A673 (cell line): ENCODE measurements around the gene TMEM107. TPM values are rescaled to one million over a fixed set of nuclear protein-coding genes. Genes with fewer than 3 reads are reported as not detected.

Source experiments
- BruUV-seq: library from RNA; stranded (reverse); fragments of 400-500 nt; replicated peaks from 2 replicates; lab custom pipeline; 2021; lab: Mats Ljungman, UMichigan
- CTCF ChIA-PET: fragments of 300-600 bp; sonication (Branson Sonifier 250); formaldehyde crosslinking; loops from one replicate; lab custom pipeline; 2022; ENCODE audit warnings: antibody characterized with exemption; lab: Charles Lee
- POLR2A ChIA-PET: fragments of 300-600 bp; sonication (Branson Sonifier 250); formaldehyde crosslinking; loops from one replicate; lab custom pipeline; 2022; ENCODE audit warnings: antibody characterized with exemption; ENCODE audit not compliant: low non-redundant PET; lab: Charles Lee
- DNase-seq: peaks from one replicate; pipeline ENCODE4 v3.0.0-alpha.2; 2015; ENCODE audit warnings: low spot score
- H3K27ac ChIP-seq: fragments of 200-600 bp; sonication (generic); 2 replicates; pipeline ENCODE4 v1.5.1; 2016; ENCODE audit warnings: mixed run types, low read depth, mild to moderate bottlenecking, mixed read lengths, antibody characterized with exemption, low read length; ENCODE audit not compliant: poor library complexity, severe bottlenecking
- H3K27me3 ChIP-seq: fragments of 200-600 bp; sonication (generic); replicated peaks from 2 replicates; pipeline ENCODE4 v1.6.1; 2017; ENCODE audit warnings: mixed run types, low read depth, mild to moderate bottlenecking, mixed read lengths, antibody characterized with exemption, low read length; ENCODE audit not compliant: insufficient read depth, poor library complexity
- H3K36me3 ChIP-seq: fragments of 200-600 bp; sonication (generic); 2 replicates; pipeline ENCODE4 v1.6.1; 2016; ENCODE audit warnings: mixed run types, mild to moderate bottlenecking, mixed read lengths, antibody characterized with exemption, low read length; ENCODE audit not compliant: insufficient read depth, poor library complexity, severe bottlenecking
- H3K4me1 ChIP-seq: fragments of 200-600 bp; sonication (generic); 2 replicates; pipeline ENCODE4 v1.6.1; 2017; ENCODE audit warnings: mixed run types, mild to moderate bottlenecking, mixed read lengths, antibody characterized with exemption, low read length; ENCODE audit not compliant: insufficient read depth, poor library complexity, severe bottlenecking
- H3K4me3 ChIP-seq: fragments of 200-600 bp; sonication (generic); 2 replicates; pipeline ENCODE4 v1.5.1; 2016; ENCODE audit warnings: low read depth, mixed run types, mild to moderate bottlenecking, mixed read lengths, low read length; ENCODE audit not compliant: poor library complexity, severe bottlenecking
- H3K9me3 ChIP-seq: fragments of 200-600 bp; sonication (generic); 2 replicates; pipeline ENCODE4 v1.6.1; 2016; ENCODE audit warnings: mixed run types, low read depth, mild to moderate bottlenecking, mixed read lengths, antibody characterized with exemption, low read length; ENCODE audit not compliant: poor library complexity, severe bottlenecking
- EZH2 ChIP-seq: fragments of 200-600 bp; sonication (generic); IDR thresholded peaks from 2 replicates; pipeline ENCODE4 v1.6.1; 2017; ENCODE audit warnings: borderline replicate concordance, low read depth, mild to moderate bottlenecking, mixed read lengths, antibody characterized with exemption, low read length; ENCODE audit not compliant: poor library complexity, severe bottlenecking
- intact Hi-C: fragments of 100-400 bp; cut with micrococcal nuclease; formaldehyde crosslinking; loops from one replicate; pipeline ENCODE4 v1.10.0; 2022; ENCODE audit not compliant: unreplicated experiment
- total RNA-seq: library from RNA; stranded (reverse); gene quantifications from 2 replicates; pipeline ENCODE4 v1.2.3, GENCODE V29; 2021
- TF ChIP-seq, protein P1 (sequence below): fragments of 300-800, 200-600 bp; sonication (generic); conservative IDR thresholded peaks from 2 replicates; pipeline ENCODE4 v1.5.1; 2017; ENCODE audit warnings: low read depth, mild to moderate bottlenecking, antibody characterized with exemption, low read length, moderate library complexity, mixed read lengths

The TMEM107 gene
- total RNA-seq, 1 experiment from 2014 or later: 19.4 TPM

DNA sequence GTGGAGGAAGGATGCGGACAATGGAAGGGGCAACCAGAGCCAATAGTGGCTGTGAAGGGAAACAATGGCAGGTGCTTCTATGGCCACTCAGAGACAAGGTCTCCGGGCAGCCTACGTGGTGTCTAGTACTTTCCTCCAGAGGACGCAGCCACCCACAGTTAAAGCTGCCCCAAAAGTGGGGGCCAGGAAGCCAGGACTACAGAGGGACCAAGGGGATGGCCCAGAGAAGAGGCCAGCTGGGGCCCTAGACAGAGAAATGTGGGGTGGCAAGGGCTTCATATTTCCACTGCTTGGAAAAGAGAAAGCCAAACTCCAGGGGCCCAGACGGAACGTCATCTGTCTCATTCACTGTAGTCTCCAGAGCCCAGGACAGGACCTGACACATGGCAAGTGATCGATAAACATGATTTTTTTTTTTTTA lies 23.1 kb downstream of the TMEM107 start:
- no TSS peak for BruUV-seq
- no peak overlapping the region for H3K4me3 ChIP-seq
- CTCF ChIA-PET: no interaction called here
- peaks cover 43% of the 10 kb centered on the region for H3K4me1 ChIP-seq
- POLR2A ChIA-PET: interaction anchor here (0.5 kb wide), 1 partner anchor 48 kb away, joined by 4 read pairs; no protein-coding TSS in a partner anchor
- no peaks in the 10 kb centered on the region for H3K27me3 ChIP-seq
- intact Hi-C loops: no loop called here
- H3K36me3 ChIP-seq: peaks cover 21% of the 10 kb centered on the region
- TF ChIP-seq, protein P1, sequence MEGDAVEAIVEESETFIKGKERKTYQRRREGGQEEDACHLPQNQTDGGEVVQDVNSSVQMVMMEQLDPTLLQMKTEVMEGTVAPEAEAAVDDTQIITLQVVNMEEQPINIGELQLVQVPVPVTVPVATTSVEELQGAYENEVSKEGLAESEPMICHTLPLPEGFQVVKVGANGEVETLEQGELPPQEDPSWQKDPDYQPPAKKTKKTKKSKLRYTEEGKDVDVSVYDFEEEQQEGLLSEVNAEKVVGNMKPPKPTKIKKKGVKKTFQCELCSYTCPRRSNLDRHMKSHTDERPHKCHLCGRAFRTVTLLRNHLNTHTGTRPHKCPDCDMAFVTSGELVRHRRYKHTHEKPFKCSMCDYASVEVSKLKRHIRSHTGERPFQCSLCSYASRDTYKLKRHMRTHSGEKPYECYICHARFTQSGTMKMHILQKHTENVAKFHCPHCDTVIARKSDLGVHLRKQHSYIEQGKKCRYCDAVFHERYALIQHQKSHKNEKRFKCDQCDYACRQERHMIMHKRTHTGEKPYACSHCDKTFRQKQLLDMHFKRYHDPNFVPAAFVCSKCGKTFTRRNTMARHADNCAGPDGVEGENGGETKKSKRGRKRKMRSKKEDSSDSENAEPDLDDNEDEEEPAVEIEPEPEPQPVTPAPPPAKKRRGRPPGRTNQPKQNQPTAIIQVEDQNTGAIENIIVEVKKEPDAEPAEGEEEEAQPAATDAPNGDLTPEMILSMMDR: no peak
- no peak for TF ChIP-seq EZH2
- H3K9me3 ChIP-seq: no peaks in the 10 kb centered on the region
- peak overlapping the region; percentile 97 for H3K27ac ChIP-seq
- DNase-seq: no peak

DNA sequence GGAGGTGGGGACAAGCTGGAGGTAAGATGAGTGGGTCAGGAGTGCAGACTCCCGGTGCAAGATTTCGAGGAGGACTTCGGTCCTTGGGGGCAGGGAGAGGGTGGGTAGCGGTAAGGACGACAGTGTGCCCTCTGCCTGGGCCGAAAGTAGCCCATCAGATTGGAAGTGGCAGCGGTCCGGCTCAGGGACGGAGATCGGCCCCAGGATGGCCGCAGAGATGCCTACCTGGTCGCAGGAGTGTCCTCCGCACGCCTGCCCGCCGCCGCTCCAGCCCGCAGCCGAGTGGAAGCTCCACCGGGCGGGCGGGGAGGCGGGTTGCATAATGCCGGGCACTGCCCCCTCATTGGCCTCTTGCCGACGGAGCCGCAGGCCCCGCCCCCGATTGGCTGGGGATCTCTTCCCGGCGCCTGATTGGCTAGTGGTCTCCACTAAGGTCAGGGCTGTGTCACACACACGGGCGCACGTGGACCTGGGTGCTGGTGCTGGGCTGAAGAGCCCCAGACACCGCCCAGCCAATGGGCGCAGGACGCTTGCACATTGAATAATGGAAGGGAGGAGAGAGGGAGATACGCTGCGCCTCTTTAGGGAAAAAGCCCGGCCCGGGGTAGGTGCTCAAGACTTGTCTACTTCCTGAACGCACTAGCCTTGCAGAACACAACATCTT lies 23.9 kb downstream of the TMEM107 start, which contains the start of gene PER1:
PER1 (minus strand) TSS at position 293 of the 664 bp plus-strand sequence. CDS start 1,698 bp downstream, outside the sequence.
- H3K4me3 ChIP-seq: peak within 1 kb of the TSS; percentile 83
- H3K9me3 ChIP-seq: no peaks in the 10 kb centered on the region
- CTCF ChIA-PET: no interaction called here
- no TSS peak for BruUV-seq
- intact Hi-C loops: loop anchor here (1.0 kb wide), 1 partner anchor 13 kb away; no protein-coding TSS in a partner anchor
- DNase-seq: peak; percentile 93
- no peaks in the 10 kb centered on the region for H3K27me3 ChIP-seq
- POLR2A ChIA-PET: interaction anchor here (0.6 to 1.0 kb wide), 2 partner anchors 16 to 21 kb away, joined by 3 to 6 read pairs; no protein-coding TSS in a partner anchor
- peak within 1 kb of the TSS; percentile 97 for H3K27ac ChIP-seq
- H3K36me3 ChIP-seq: peaks cover 29% of the 10 kb centered on the region
- peaks cover 43% of the 10 kb centered on the region for H3K4me1 ChIP-seq
- TF ChIP-seq, protein P1: no peak
- no peak for TF ChIP-seq EZH2

DNA sequence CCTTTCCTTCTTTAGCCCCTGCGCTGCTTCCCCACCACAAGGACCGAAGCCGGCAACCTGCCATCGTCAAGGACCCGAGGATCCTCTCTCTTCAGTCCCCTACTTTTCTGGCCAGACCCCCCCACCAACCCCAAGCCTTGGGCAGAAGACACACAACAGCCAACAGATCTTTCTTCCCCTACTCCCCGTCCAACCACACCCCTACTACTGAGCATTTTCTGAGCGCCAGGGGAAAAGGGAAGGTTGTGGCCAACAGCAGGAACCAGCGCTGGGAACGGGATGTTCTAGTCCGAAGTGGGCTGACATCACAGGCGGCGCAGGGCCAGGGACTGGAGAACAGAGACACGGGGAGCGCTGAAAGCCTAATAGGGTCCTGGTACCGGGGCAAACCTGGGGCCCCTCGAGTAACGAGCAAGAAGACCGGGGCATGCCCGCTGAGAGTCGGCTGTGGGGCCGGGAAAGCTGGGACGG lies 24.5 kb downstream of the TMEM107 start:
- POLR2A ChIA-PET: interaction anchor here (0.6 to 1.0 kb wide), 3 partner anchors 16 to 21 kb away, joined by 3 to 7 read pairs (median 6); no protein-coding TSS in a partner anchor
- Histone ChIP-seq H3K27me3 (no peaks in the 10 kb centered on the region), H3K36me3 (peaks cover 34% of the 10 kb centered on the region), H3K4me1 (peaks cover 43% of the 10 kb centered on the region), H3K4me3 (peak overlapping the region; percentile 83), H3K9me3 (no peaks in the 10 kb centered on the region), H3K27ac (peak overlapping the region; percentile 97)
- no peak for TF ChIP-seq EZH2
- TF ChIP-seq, protein P1: no peak
- intact Hi-C loops: loop anchor here (1.0 kb wide), 1 partner anchor 12 kb away; no protein-coding TSS in a partner anchor
- DNase-seq: peak; percentile 59
- BruUV-seq: TSS peak; percentile 85
- CTCF ChIA-PET: no interaction called here
